ENCODE measurements around the gene SYAP1. TPM values are rescaled to one million over a fixed set of nuclear protein-coding genes. Genes with fewer than 3 reads are reported as not detected.

Gene SYAP1
- polyA plus RNA-seq, 1 donor (not counting 4 experiments of a cell fraction or from before 2014, with no cell fraction given) = 20.3 TPM

DNA sequence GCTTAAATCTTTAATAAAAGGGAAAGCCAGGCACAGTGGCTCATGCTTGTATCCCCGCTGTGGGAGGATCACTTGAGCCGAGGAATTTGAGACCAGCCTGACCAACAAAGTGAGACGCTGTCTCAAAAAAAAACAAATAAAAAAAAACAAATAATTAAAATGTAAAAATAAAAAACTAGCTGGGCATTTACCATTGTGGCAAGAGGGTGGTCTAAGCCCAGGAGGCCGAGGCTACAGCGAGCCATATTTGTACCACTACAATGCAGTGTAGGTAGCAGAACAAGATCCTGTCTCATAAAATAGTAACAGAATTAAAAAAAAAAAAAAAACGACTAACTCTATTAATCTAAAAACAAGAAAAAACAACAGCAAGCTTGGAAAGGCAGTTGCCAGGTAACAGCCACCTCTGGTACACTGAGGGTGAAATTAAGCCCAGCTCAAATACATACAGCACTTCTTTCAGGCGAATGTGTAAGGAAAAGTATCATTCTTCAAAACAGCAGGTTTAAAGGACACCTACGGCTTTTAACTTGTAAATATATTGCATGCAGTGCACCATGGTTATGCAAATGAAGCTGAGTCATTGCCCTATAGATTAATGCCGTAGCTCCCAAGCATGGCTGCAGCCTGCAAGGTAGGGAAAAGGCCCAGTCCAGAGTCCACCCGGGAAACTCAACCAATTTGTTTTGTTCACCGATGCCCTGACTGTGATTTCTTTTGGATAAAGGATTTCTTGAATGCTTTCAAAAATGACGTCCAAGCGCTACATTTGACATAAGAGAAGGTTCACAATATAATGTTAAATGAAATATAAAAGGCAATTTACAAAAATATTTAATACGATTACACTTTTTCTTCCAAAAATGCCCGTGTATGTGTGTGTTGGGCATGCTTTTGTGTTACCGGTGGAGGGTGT, 52.3 kb downstream of the SYAP1 start:
- peak overlapping the region; percentile 97 for H2AFZ ChIP-seq (ENCODE audit: control insufficient read depth, low read length)
- FAIRE-seq (peak; percentile 71), DNase-seq (ENCODE audit: low read depth, low spot score) (peak; percentile 32)
- no peaks in the 10 kb centered on the region for H4K20me1 ChIP-seq (ENCODE audit: control insufficient read depth, extremely low read depth, insufficient read depth, low read length)
- H3K4me2 ChIP-seq (ENCODE audit: control insufficient read depth, extremely low read depth, insufficient read depth, low read depth, low read length) = peak overlapping the region; percentile 68
- H3K36me3 ChIP-seq (ENCODE audit: control insufficient read depth in 2 of 2, extremely low read depth in 1 of 2, insufficient read depth in 2 of 2, low read length in 2 of 2) = no peaks in the 10 kb centered on the region
- peaks cover 13% of the 10 kb centered on the region for H3K4me1 ChIP-seq (ENCODE audit: control insufficient read depth, extremely low read depth, insufficient read depth, low read length)
- H3K4me3 ChIP-seq (ENCODE audit: control insufficient read depth in 2 of 3, extremely low read depth in 1 of 3, insufficient read depth in 2 of 3, low read depth in 1 of 3, low read length in 3 of 3) = no peak overlapping the region
- no peaks in the 10 kb centered on the region for H3K9me1 ChIP-seq (ENCODE audit: control insufficient read depth, extremely low read depth, insufficient read depth, low read length)
- peak overlapping the region; percentile 83 for H3K9ac ChIP-seq (ENCODE audit: control insufficient read depth, extremely low read depth, insufficient read depth, low read length)
- dilution Hi-C loops (cut with MboI; ENCODE audit: extremely low pct_ligation_motif_present, low sequenced_read_pairs) = no loop called here
- no peak for TF ChIP-seq EZH2 (IDR thresholded peaks at IDR 0.05; ENCODE audit: low read length)
- TF ChIP-seq, protein P1, sequence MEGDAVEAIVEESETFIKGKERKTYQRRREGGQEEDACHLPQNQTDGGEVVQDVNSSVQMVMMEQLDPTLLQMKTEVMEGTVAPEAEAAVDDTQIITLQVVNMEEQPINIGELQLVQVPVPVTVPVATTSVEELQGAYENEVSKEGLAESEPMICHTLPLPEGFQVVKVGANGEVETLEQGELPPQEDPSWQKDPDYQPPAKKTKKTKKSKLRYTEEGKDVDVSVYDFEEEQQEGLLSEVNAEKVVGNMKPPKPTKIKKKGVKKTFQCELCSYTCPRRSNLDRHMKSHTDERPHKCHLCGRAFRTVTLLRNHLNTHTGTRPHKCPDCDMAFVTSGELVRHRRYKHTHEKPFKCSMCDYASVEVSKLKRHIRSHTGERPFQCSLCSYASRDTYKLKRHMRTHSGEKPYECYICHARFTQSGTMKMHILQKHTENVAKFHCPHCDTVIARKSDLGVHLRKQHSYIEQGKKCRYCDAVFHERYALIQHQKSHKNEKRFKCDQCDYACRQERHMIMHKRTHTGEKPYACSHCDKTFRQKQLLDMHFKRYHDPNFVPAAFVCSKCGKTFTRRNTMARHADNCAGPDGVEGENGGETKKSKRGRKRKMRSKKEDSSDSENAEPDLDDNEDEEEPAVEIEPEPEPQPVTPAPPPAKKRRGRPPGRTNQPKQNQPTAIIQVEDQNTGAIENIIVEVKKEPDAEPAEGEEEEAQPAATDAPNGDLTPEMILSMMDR (optimal IDR thresholded peaks at IDR 0.05 in 1 of 3, IDR thresholded peaks at IDR 0.05 in 1 of 3, conservative IDR thresholded peaks at IDR 0.05 in 1 of 3; ENCODE audit: extremely low read depth in 1 of 3, insufficient read depth in 2 of 3, low read length in 3 of 3) = no peak
- H3K27me3 ChIP-seq (ENCODE audit: control insufficient read depth, extremely low read depth, insufficient read depth, low read length) = no peaks in the 10 kb centered on the region
- no peaks in the 10 kb centered on the region for H3K9me3 ChIP-seq (ENCODE audit: control insufficient read depth, low read depth, low read length)
- H3K79me2 ChIP-seq (ENCODE audit: control insufficient read depth, insufficient read depth, low read length) = no peaks in the 10 kb centered on the region
- peak overlapping the region; percentile 98 for H3K27ac ChIP-seq (ENCODE audit: control insufficient read depth, insufficient read depth, low read length)

DNA sequence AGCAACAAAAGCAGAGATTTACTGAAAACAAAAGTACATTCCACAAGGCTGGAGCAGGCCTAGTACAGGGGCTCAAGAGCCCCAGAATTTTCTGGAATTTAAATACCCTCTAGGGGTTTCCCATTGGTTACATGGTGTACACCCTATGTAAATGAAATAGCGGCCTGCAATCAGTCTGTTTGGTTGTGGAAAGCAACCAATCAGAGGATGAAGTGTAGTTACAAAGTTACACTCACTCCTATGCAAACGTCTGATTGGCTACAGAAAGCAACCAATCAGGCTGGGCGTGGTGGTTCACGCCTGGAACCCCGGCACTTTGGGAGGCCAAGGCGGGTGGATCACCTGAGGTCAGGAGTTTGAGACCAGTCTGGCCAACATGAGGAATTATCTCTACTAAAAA, 53.0 kb downstream of the SYAP1 start:
- Histone ChIP-seq H3K27ac (ENCODE audit: control insufficient read depth, insufficient read depth, low read length) (no peak overlapping the region), H3K36me3 (ENCODE audit: control insufficient read depth in 2 of 2, extremely low read depth in 1 of 2, insufficient read depth in 2 of 2, low read length in 2 of 2) (no peaks in the 10 kb centered on the region), H3K79me2 (ENCODE audit: control insufficient read depth, insufficient read depth, low read length) (no peaks in the 10 kb centered on the region), H3K9ac (ENCODE audit: control insufficient read depth, extremely low read depth, insufficient read depth, low read length) (no peak overlapping the region), H4K20me1 (ENCODE audit: control insufficient read depth, extremely low read depth, insufficient read depth, low read length) (no peaks in the 10 kb centered on the region), H3K9me3 (ENCODE audit: control insufficient read depth, low read depth, low read length) (no peaks in the 10 kb centered on the region), H3K4me3 (ENCODE audit: control insufficient read depth in 2 of 3, extremely low read depth in 1 of 3, insufficient read depth in 2 of 3, low read depth in 1 of 3, low read length in 3 of 3) (no peak overlapping the region), H2AFZ (ENCODE audit: control insufficient read depth, low read length) (peak overlapping the region; percentile 97), H3K27me3 (ENCODE audit: control insufficient read depth, extremely low read depth, insufficient read depth, low read length) (no peaks in the 10 kb centered on the region), H3K9me1 (ENCODE audit: control insufficient read depth, extremely low read depth, insufficient read depth, low read length) (no peaks in the 10 kb centered on the region), H3K4me1 (ENCODE audit: control insufficient read depth, extremely low read depth, insufficient read depth, low read length) (peaks cover 13% of the 10 kb centered on the region), H3K4me2 (ENCODE audit: control insufficient read depth, extremely low read depth, insufficient read depth, low read depth, low read length) (no peak overlapping the region)
- dilution Hi-C loops (cut with MboI; ENCODE audit: extremely low pct_ligation_motif_present, low sequenced_read_pairs) = no loop called here
- FAIRE-seq = no peak
- no peak for TF ChIP-seq EZH2 (IDR thresholded peaks at IDR 0.05; ENCODE audit: low read length)
- TF ChIP-seq, protein P1 (optimal IDR thresholded peaks at IDR 0.05 in 1 of 3, IDR thresholded peaks at IDR 0.05 in 1 of 3, conservative IDR thresholded peaks at IDR 0.05 in 1 of 3; ENCODE audit: extremely low read depth in 1 of 3, insufficient read depth in 2 of 3, low read length in 3 of 3) = no peak
- no peak for DNase-seq (ENCODE audit: low read depth, low spot score)

Data from keratinocyte (primary cell).